AG04450 (cell line): Measurements from ENCODE around the gene FGR. TPM values are rescaled to one million over a fixed set of nuclear protein-coding genes. Genes with fewer than 3 reads are reported as not detected.

Experiments
- CTCF ChIA-PET: fragments of 300-600, 350-600 bp; formaldehyde crosslinking; extraction: SDS; loops from one replicate; lab custom pipeline; 2022; ENCODE audit warnings: antibody characterized with exemption, inconsistent platforms; lab: Charles Lee
- POLR2A ChIA-PET: fragments of 350-600 bp; formaldehyde crosslinking; extraction: SDS; loops from one replicate; lab custom pipeline; 2021; ENCODE audit warnings: antibody characterized with exemption, inconsistent platforms; lab: Yijun Ruan, JAX
- DNase-seq: peaks from one replicate; pipeline ENCODE4 v3.0.0-alpha.2; 2011; ENCODE audit warnings: low read depth, low spot score
- H3K27ac ChIP-seq: one replicate; pipeline ENCODE4 v1.5.1; 2012; ENCODE audit warnings: low read depth, low read length, control low read depth
- H3K27me3 ChIP-seq: one replicate; pipeline ENCODE4 v1.6.0; 2012; ENCODE audit warnings: low read length; ENCODE audit not compliant: control insufficient read depth, insufficient read depth
- H3K4me3 ChIP-seq: 2 replicates; pipeline ENCODE4 v1.5.1; 2011; ENCODE audit warnings: mild to moderate bottlenecking, low read depth, low read length, control low read depth
- H3K9me3 ChIP-seq: 2 replicates; pipeline ENCODE4 v1.5.1; 2012; ENCODE audit warnings: low read length; ENCODE audit not compliant: control insufficient read depth, insufficient read depth
- CTCF ChIP-seq: IDR thresholded peaks from 2 replicates; pipeline ENCODE4 v1.5.1; 2011; ENCODE audit warnings: low read depth, low read length, control low read depth, inconsistent platforms
- polyA plus RNA-seq: library from polyadenylated mRNA; depleted of rRNA; stranded (reverse); fragments of >200 nt; gene quantifications from 2 replicates; pipeline ENCODE4 v1.2.3, GENCODE V29; 2011

Gene FGR
- polyA plus RNA-seq, 1 experiment = not detected

GRCh38 chr1:27566462-27567145 lies 68.4 kb downstream of the FGR start:
- no peak overlapping the region for H3K27ac ChIP-seq
- H3K9me3 ChIP-seq = no peaks in the 10 kb centered on the region
- H3K4me3 ChIP-seq = no peak overlapping the region
- POLR2A ChIA-PET = interaction anchor here (0.9 kb wide), 1 partner anchor 8 kb away, joined by 3 read pairs; no protein-coding TSS in a partner anchor
- CTCF ChIA-PET = interaction anchor here (0.6 to 10.7 kb wide), 4 partner anchors 11 to 151 kb away, joined by 3 to 125 read pairs (median 6); no protein-coding TSS in a partner anchor
- no peaks in the 10 kb centered on the region for H3K27me3 ChIP-seq
- TF ChIP-seq CTCF = no peak
- no peak for DNase-seq

GRCh38 chr1:27564710-27565649 lies 70.0 kb downstream of the FGR start:
- no peak for DNase-seq
- CTCF ChIA-PET = interaction anchor here (1.9 to 10.7 kb wide), 3 partner anchors 9 to 42 kb away, joined by 8 to 125 read pairs (median 11); no protein-coding TSS in a partner anchor
- TF ChIP-seq CTCF = no peak
- no peaks in the 10 kb centered on the region for H3K27me3 ChIP-seq
- H3K4me3 ChIP-seq = no peak overlapping the region
- H3K27ac ChIP-seq = no peak overlapping the region
- no peaks in the 10 kb centered on the region for H3K9me3 ChIP-seq
- POLR2A ChIA-PET = interaction anchor here (1.4 kb wide), 1 partner anchor 10 kb away, joined by 6 read pairs; no protein-coding TSS in a partner anchor

GRCh38 chr1:27563591-27564471 lies 71.2 kb downstream of the FGR start:
- CTCF ChIA-PET = interaction anchor here (0.7 to 10.7 kb wide), 4 partner anchors 8 to 43 kb away, joined by 3 to 125 read pairs (median 10); partner anchors contain the start of gene AHDC1
- DNase-seq = no peak
- POLR2A ChIA-PET = interaction anchor here (1.4 kb wide), 1 partner anchor 11 kb away, joined by 6 read pairs; no protein-coding TSS in a partner anchor
- Histone ChIP-seq H3K27ac (peak overlapping the region; percentile 47), H3K9me3 (no peaks in the 10 kb centered on the region), H3K27me3 (no peaks in the 10 kb centered on the region), H3K4me3 (no peak overlapping the region)
- TF ChIP-seq CTCF = no peak

- TF ChIP-seq CTCF = no peak
- no peak for DNase-seq
- ChIA-PET POLR2A (no interaction called here), CTCF (no interaction called here)
- H3K9me3 ChIP-seq = no peaks in the 10 kb centered on the region
- no peak overlapping the region for H3K4me3 ChIP-seq
- no peaks in the 10 kb centered on the region for H3K27me3 ChIP-seq
- no peak overlapping the region for H3K27ac ChIP-seq
These were observed 71.7 kb downstream of the FGR start for GRCh38 chr1:27563341-27563590.
